Activated naive CD8-positive, alpha-beta T cell (primary cell): ENCODE results near the gene RIPK3.
A peak's percentile ranks its signal among the peaks of the same experiment; 100 is the strongest.

Experiments used
- H3K27ac Mint-ChIP-seq: one replicate; pipeline ENCODE4 v1.8.0; 2021; ENCODE audit warnings: mixed read lengths
- H3K27me3 Mint-ChIP-seq: one replicate; pipeline ENCODE4 v1.8.0; 2021; ENCODE audit warnings: mixed read lengths
- H3K36me3 Mint-ChIP-seq: one replicate; pipeline ENCODE4 v1.8.0; 2021; ENCODE audit warnings: mixed read lengths
- H3K4me1 Mint-ChIP-seq: one replicate; pipeline ENCODE4 v1.8.0; 2021; ENCODE audit warnings: low read depth, mixed read lengths
- H3K4me3 Mint-ChIP-seq: one replicate; pipeline ENCODE4 v1.8.0; 2021; ENCODE audit warnings: mild to moderate bottlenecking, mixed read lengths
- H3K9me3 Mint-ChIP-seq: one replicate; pipeline ENCODE4 v1.8.0; 2021; ENCODE audit warnings: low read depth, mixed read lengths

RIPK3 gene

DNA sequence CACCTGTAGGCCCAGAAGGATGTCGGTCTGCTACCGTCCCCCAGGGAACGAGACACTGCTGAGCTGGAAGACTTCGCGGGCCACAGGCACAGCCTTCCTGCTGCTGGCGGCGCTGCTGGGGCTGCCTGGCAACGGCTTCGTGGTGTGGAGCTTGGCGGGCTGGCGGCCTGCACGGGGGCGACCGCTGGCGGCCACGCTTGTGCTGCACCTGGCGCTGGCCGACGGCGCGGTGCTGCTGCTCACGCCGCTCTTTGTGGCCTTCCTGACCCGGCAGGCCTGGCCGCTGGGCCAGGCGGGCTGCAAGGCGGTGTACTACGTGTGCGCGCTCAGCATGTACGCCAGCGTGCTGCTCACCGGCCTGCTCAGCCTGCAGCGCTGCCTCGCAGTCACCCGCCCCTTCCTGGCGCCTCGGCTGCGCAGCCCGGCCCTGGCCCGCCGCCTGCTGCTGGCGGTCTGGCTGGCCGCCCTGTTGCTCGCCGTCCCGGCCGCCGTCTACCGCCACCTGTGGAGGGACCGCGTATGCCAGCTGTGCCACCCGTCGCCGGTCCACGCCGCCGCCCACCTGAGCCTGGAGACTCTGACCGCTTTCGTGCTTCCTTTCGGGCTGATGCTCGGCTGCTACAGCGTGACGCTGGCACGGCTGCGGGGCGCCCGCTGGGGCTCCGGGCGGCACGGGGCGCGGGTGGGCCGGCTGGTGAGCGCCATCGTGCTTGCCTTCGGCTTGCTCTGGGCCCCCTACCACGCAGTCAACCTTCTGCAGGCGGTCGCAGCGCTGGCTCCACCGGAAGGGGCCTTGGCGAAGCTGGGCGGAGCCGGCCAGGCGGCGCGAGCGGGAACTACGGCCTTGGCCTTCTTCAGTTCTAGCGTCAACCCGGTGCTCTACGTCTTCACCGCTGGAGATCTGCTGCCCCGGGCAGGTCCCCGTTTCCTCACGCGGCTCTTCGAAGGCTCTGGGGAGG is 28.9 kb downstream of the RIPK3 start, which contains the start of gene LTB4R:
LTB4R (plus strand) TSS at position 857 of the 959 bp plus-strand sequence. CDS start 4,150 bp downstream, outside the sequence.
- H3K27me3 Mint-ChIP-seq: no peaks in the 10 kb centered on the region
- H3K4me3 Mint-ChIP-seq: peak within 1 kb of the TSS; percentile 80
- peak within 1 kb of the TSS; percentile 64 for H3K27ac Mint-ChIP-seq
- peaks cover 61% of the 10 kb centered on the region for H3K4me1 Mint-ChIP-seq
- no peaks in the 10 kb centered on the region for H3K9me3 Mint-ChIP-seq
- peaks cover 2% of the 10 kb centered on the region for H3K36me3 Mint-ChIP-seq

DNA sequence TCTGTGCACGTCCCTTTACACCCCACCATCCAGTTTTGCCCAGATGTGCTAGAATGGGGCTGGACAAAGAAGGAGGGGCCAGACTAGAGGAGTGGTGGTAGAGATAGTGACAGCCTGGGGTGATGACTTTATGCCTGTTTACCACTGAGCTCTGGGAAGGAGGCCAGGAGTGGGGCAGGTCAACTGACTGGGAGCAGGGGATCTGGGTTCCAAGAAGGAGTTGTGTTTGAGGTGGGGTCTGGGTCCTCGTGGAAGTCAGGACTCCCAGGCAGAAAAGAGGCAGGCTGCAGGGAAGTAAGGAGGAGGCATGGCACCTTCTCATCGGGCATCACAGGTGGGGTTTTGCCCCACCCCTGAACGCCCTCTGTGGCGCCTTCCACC is 29.5 kb downstream of the RIPK3 start:
- peaks cover 3% of the 10 kb centered on the region for H3K36me3 Mint-ChIP-seq
- peak overlapping the region; percentile 46 for H3K27ac Mint-ChIP-seq
- peak overlapping the region; percentile 80 for H3K4me3 Mint-ChIP-seq
- no peaks in the 10 kb centered on the region for H3K9me3 Mint-ChIP-seq
- peaks cover 58% of the 10 kb centered on the region for H3K4me1 Mint-ChIP-seq
- no peaks in the 10 kb centered on the region for H3K27me3 Mint-ChIP-seq

- no peaks in the 10 kb centered on the region for H3K27me3 Mint-ChIP-seq
- peak within 1 kb of the TSS; percentile 80 for H3K4me3 Mint-ChIP-seq
- peaks cover 8% of the 10 kb centered on the region for H3K36me3 Mint-ChIP-seq
- peaks cover 54% of the 10 kb centered on the region for H3K4me1 Mint-ChIP-seq
- no peaks in the 10 kb centered on the region for H3K9me3 Mint-ChIP-seq
- peak within 1 kb of the TSS; percentile 46 for H3K27ac Mint-ChIP-seq
Measured at GRCh38 chr14:24309538-24310264, 30.1 kb downstream of the RIPK3 start, which contains the start of gene LTB4R2. Gene LTB4R2 (plus strand): TSS chr14:24310140. CDS start chr14:24310665, 525 bp downstream.

GRCh38 chr14:24308342-24309124 is 31.3 kb downstream of the RIPK3 start:
- Mint-ChIP-seq H3K27me3 (no peaks in the 10 kb centered on the region), H3K27ac (no peak overlapping the region), H3K4me3 (no peak overlapping the region), H3K36me3 (peaks cover 8% of the 10 kb centered on the region), H3K9me3 (no peaks in the 10 kb centered on the region), H3K4me1 (peaks cover 42% of the 10 kb centered on the region)

- no peak within 1 kb of the TSS for H3K4me3 Mint-ChIP-seq
Measured at GRCh38 chr14:24307575-24308341, 32.0 kb downstream of the RIPK3 start, which contains the start of gene CIDEB. Gene CIDEB (minus strand): TSS chr14:24307977. CDS start chr14:24307858, 119 bp downstream.

GRCh38 chr14:24307156-24307574 is 32.6 kb downstream of the RIPK3 start:
- H3K4me1 Mint-ChIP-seq: peaks cover 28% of the 10 kb centered on the region
- H3K27ac Mint-ChIP-seq: no peak overlapping the region
- peaks cover 8% of the 10 kb centered on the region for H3K36me3 Mint-ChIP-seq

More at GRCh38 chr14:24307575-24308341, 32.0 kb downstream of the RIPK3 start, which contains the start of gene CIDEB:
- Mint-ChIP-seq H3K9me3 (no peaks in the 10 kb centered on the region), H3K4me1 (peaks cover 34% of the 10 kb centered on the region), H3K27me3 (no peaks in the 10 kb centered on the region), H3K36me3 (peaks cover 8% of the 10 kb centered on the region), H3K27ac (no peak within 1 kb of the TSS)

GRCh38 chr14:24304019-24304387 is 35.8 kb downstream of the RIPK3 start:
- peaks cover 11% of the 10 kb centered on the region for H3K36me3 Mint-ChIP-seq
- no peaks in the 10 kb centered on the region for H3K27me3 Mint-ChIP-seq

More at GRCh38 chr14:24307156-24307574, 32.6 kb downstream of the RIPK3 start:
- H3K9me3 Mint-ChIP-seq: no peaks in the 10 kb centered on the region
- H3K4me3 Mint-ChIP-seq: no peak overlapping the region
- H3K27me3 Mint-ChIP-seq: no peaks in the 10 kb centered on the region

GRCh38 chr14:24300326-24300980 is 39.3 kb downstream of the RIPK3 start:
- H3K9me3 Mint-ChIP-seq: no peaks in the 10 kb centered on the region
- H3K4me1 Mint-ChIP-seq: peaks cover 42% of the 10 kb centered on the region
- peak overlapping the region; percentile 96 for H3K4me3 Mint-ChIP-seq
- H3K27me3 Mint-ChIP-seq: no peaks in the 10 kb centered on the region
- peaks cover 13% of the 10 kb centered on the region for H3K36me3 Mint-ChIP-seq
- H3K27ac Mint-ChIP-seq: peak overlapping the region; percentile 50

More at GRCh38 chr14:24304019-24304387, 35.8 kb downstream of the RIPK3 start:
- no peak overlapping the region for H3K4me3 Mint-ChIP-seq
- no peak overlapping the region for H3K27ac Mint-ChIP-seq
- peaks cover 26% of the 10 kb centered on the region for H3K4me1 Mint-ChIP-seq
- H3K9me3 Mint-ChIP-seq: no peaks in the 10 kb centered on the region

DNA sequence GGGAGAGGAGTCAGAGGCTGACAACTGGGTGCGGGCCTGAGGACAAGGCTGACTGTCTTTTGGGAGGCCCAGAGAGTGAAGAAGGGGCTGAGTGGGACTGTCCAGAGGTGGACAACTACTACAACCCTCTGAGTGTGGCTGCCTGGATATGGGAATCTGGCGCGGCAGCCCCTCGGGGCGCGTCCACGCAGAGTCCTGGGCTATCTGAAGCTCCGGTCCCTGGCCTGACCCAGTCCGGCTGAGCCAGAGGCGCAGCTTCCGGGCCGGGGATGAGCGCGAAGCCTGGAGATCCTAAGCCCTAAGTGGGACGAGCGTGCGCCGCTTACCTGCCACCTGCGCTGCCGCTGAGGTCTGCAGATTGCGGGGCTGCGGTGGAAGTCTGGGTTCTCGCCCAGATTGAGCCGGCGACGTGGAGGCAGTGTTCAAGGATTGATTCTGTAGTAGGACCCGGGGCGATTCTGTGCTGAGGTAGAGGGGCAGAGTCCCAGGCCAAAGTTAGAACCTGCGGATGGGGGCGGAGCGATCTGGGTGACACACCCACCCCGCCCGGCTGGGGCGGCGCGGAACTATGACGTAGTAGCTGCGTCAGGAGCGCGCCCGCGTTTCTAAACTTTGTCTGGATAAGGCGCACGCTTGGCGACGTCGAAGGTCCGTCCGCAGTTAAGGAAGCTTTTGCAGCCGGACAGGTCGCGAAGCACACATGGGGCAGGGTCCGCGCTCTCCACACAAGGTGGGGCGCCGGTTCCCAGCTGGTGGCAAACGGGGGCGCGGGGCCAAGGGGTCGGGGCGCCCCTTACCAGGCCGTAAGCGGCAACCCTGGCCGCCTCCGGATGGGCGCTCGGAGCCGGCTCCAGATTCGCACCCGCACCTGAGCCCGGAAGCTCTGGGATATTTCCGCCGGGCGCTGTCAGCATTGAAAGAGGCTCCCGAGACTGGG is 40.3 kb downstream of the RIPK3 start, which contains the start of the genes DHRS1 and NOP9:
DHRS1 (minus strand) TSS at position 526 of the 937 bp plus-strand sequence. CDS start 674 bp downstream, outside the sequence.
NOP9 (plus strand) TSS at position 596 of the 937 bp plus-strand sequence; CDS start at position 701, 105 bp downstream.
- peak within 1 kb of the TSS; percentile 96 for H3K4me3 Mint-ChIP-seq
- peak within 1 kb of the TSS; percentile 94 for H3K27ac Mint-ChIP-seq
- H3K9me3 Mint-ChIP-seq: no peaks in the 10 kb centered on the region
- peaks cover 7% of the 10 kb centered on the region for H3K36me3 Mint-ChIP-seq
- no peaks in the 10 kb centered on the region for H3K27me3 Mint-ChIP-seq
- peaks cover 42% of the 10 kb centered on the region for H3K4me1 Mint-ChIP-seq

DNA sequence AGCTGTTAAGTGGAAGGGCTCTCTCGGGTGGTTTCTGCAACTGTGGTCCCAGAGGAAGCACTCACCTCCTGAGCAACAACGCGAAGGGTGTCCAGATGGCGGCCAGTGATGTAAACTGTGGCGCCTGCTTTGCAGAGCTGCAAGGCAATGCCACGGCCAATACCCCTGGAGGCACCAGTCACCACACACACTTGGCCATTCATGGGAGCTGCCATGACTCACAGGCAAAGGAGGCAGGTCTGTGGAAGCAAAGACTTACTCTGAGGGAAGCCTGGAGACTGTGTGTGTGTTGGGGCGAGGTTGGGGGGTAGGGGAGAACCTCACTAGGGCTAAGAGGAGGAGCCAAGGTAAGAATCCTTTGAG is 40.9 kb downstream of the RIPK3 start:
- Mint-ChIP-seq H3K4me1 (peaks cover 42% of the 10 kb centered on the region), H3K9me3 (no peaks in the 10 kb centered on the region), H3K27me3 (no peaks in the 10 kb centered on the region), H3K36me3 (peaks cover 9% of the 10 kb centered on the region), H3K4me3 (peak overlapping the region; percentile 96), H3K27ac (peak overlapping the region; percentile 94)

- peak overlapping the region; percentile 23 for H3K27ac Mint-ChIP-seq
- peak overlapping the region; percentile 11 for H3K4me3 Mint-ChIP-seq
- H3K9me3 Mint-ChIP-seq: no peaks in the 10 kb centered on the region
- peaks cover 12% of the 10 kb centered on the region for H3K36me3 Mint-ChIP-seq
- peaks cover 42% of the 10 kb centered on the region for H3K4me1 Mint-ChIP-seq
- H3K27me3 Mint-ChIP-seq: no peaks in the 10 kb centered on the region
Measured at GRCh38 chr14:24297190-24297964, 42.4 kb downstream of the RIPK3 start.
